Esophagus squamous epithelium (tissue), 5 donors: ENCODE measurements around the gene NMT2. TPM values are rescaled to one million over a fixed set of nuclear protein-coding genes. Genes with fewer than 3 reads are reported as not detected.

Source experiments
- DNase-seq: peaks from one replicate; lab custom pipeline; 2025; lab: John Stamatoyannopoulos, UW
- H3K27ac ChIP-seq, 4 donors: fragments of 200-600 bp; sonication (generic); one replicate each; pipeline ENCODE4 v1.5.1; 2016 to 2019; ENCODE audit warnings: mild to moderate bottlenecking in 1 of 4
- H3K27me3 ChIP-seq, 4 donors: fragments of 200-600 bp; sonication (generic); 1 replicate in 3 of 4; 2 replicates in 1 of 4; pipeline versions ENCODE4 v1.5.1 to v1.6.0; 2017 to 2021; ENCODE audit warnings: antibody characterized with exemption in 1 of 4
- H3K36me3 ChIP-seq, 3 donors: fragments of 200-600 bp; sonication (generic); one replicate each; pipeline ENCODE4 v1.5.1; 2016 to 2019
- H3K4me1 ChIP-seq, 3 donors: fragments of 200-600 bp; sonication (generic); one replicate each; pipeline ENCODE4 v1.5.1; 2017 to 2019
- H3K4me3 ChIP-seq, 4 donors: fragments of 200-600 bp; sonication (generic); 1 replicate in 3 of 4; 2 replicates in 1 of 4; pipeline ENCODE4 v1.5.1; 2016 to 2019; ENCODE audit warnings: mild to moderate bottlenecking in 2 of 4, moderate library complexity in 1 of 4
- H3K9me3 ChIP-seq, 3 donors: fragments of 200-600 bp; sonication (generic); one replicate each; pipeline ENCODE4 v1.5.1; 2016 to 2019
- CTCF ChIP-seq, 6 experiments: fragments of 450-650 bp in 4 of 6; fragments of 200-600 bp in 2 of 6; sonication (generic) in 2 of 6; IDR thresholded peaks; one replicate each; pipeline ENCODE4 v1.5.1; 2016 to 2019; ENCODE audit warnings: antibody characterized with exemption in 6 of 6, mild to moderate bottlenecking in 4 of 6, moderate library complexity in 4 of 6
- POLR2A ChIP-seq, 4 donors: fragments of 450-650 bp; IDR thresholded peaks; one replicate each; pipeline ENCODE4 v1.6.1; 2017; ENCODE audit warnings: antibody characterized with exemption in 4 of 4, mild to moderate bottlenecking in 4 of 4, moderate library complexity in 3 of 4
- WGBS, 2 donors: methylation state at CpG; one replicate each; pipeline ENCODE4 v1.1.5; 2018; 5-methylcytosine and 5-hydroxymethylcytosine counted together
- intact Hi-C: fragments of 100-400 bp; cut with DNase I; formaldehyde crosslinking; loops from one replicate; pipeline ENCODE4 v1.15.0; 2022
- total RNA-seq, 4 donors: library from RNA; depleted of rRNA; stranded (reverse); fragments of >200 nt; gene quantifications; one replicate each; pipeline ENCODE4 v1.1.0, GENCODE V29; 2016
- donor health status: DM: yes; HTN: yes; CAD: no.

The NMT2 gene
- total RNA-seq, 4 donors from 2014 or later, result 4.8 to 12.8 (median 7.8) TPM

GRCh38 chr10:15201589-15202300 is 33.3 kb upstream of the NMT2 start:
- Histone ChIP-seq H3K9me3 (no peaks in the 10 kb centered on the region), H3K27me3 (no peaks in the 10 kb centered on the region), H3K27ac (no peak overlapping the region), H3K36me3 (no peaks in the 10 kb centered on the region), H3K4me1 (no peaks in the 10 kb centered on the region), H3K4me3 (no peak overlapping the region)
- no peak for DNase-seq
- TF ChIP-seq POLR2A (IDR thresholded peaks at IDR 0.05), result no peak
- no peak for TF ChIP-seq CTCF (IDR thresholded peaks at IDR 0.05)
- 65 to 79% methylated on average over 5 to 6 of the region's 6 CpGs for WGBS, 2 donors
- intact Hi-C loops, result no loop called here

GRCh38 chr10:15200626-15201025 is 32.1 kb upstream of the NMT2 start:
- WGBS, 2 donors, result 39% methylated on average over 2 of the region's 2 CpGs
- H3K27ac ChIP-seq, result no peak overlapping the region
- DNase-seq, result no peak

GRCh38 chr10:15197911-15198310 is 29.4 kb upstream of the NMT2 start:
- no peaks in the 10 kb centered on the region for H3K4me1 ChIP-seq
- no peaks in the 10 kb centered on the region for H3K9me3 ChIP-seq
- intact Hi-C loops, result no loop called here
- no peak overlapping the region for H3K27ac ChIP-seq
- H3K27me3 ChIP-seq, result no peaks in the 10 kb centered on the region
- no peaks in the 10 kb centered on the region for H3K36me3 ChIP-seq
- WGBS, 2 donors, result 91 to 100% methylated on average over 4 of the region's 4 CpGs
- DNase-seq, result no peak
- TF ChIP-seq CTCF (IDR thresholded peaks at IDR 0.05) (no peak), POLR2A (IDR thresholded peaks at IDR 0.05) (no peak)
- no peak overlapping the region for H3K4me3 ChIP-seq

More at GRCh38 chr10:15200626-15201025, 32.1 kb upstream of the NMT2 start:
- Histone ChIP-seq H3K4me3 (no peak overlapping the region), H3K27me3 (no peaks in the 10 kb centered on the region), H3K4me1 (no peaks in the 10 kb centered on the region), H3K36me3 (no peaks in the 10 kb centered on the region), H3K9me3 (no peaks in the 10 kb centered on the region)
- intact Hi-C loops, result no loop called here
- TF ChIP-seq POLR2A (IDR thresholded peaks at IDR 0.05) (no peak), CTCF (IDR thresholded peaks at IDR 0.05) (no peak)

GRCh38 chr10:15197276-15197675 is 28.8 kb upstream of the NMT2 start:
- WGBS, 2 donors, result 40 to 56% methylated on average over 2 of the region's 2 CpGs
- H3K27me3 ChIP-seq, result no peaks in the 10 kb centered on the region

More at GRCh38 chr10:15197276-15197675, 28.8 kb upstream of the NMT2 start:
- no peak for DNase-seq
- intact Hi-C loops, result no loop called here
- no peak for TF ChIP-seq POLR2A (IDR thresholded peaks at IDR 0.05)
- no peak for TF ChIP-seq CTCF (IDR thresholded peaks at IDR 0.05)
- Histone ChIP-seq H3K9me3 (no peaks in the 10 kb centered on the region), H3K36me3 (no peaks in the 10 kb centered on the region), H3K4me3 (no peak overlapping the region), H3K27ac (no peak overlapping the region), H3K4me1 (no peaks in the 10 kb centered on the region)
